Midbrain (tissue), 1 donor: ENCODE data around the gene ADAM23.
"Not testable (repeated sequence)": the region's sequence is repeated elsewhere in the genome, so short reads cannot be mapped to it uniquely, and the experiment has no call there.

ENCODE experiments used
- DNase-seq: peaks from one replicate; lab custom pipeline; 2025; lab: John Stamatoyannopoulos, UW

ADAM23 gene

GRCh38 chr2:206442833-206443734 is at the start of gene ADAM23:
TSS of gene ADAM23 (plus strand) at chr2:206443532. CDS start at chr2:206443867, 335 bp downstream.
- DNase-seq, result peak; percentile 88

- DNase-seq, result no peak
Observed at GRCh38 chr2:206396211-206396610, 47.1 kb upstream of the ADAM23 start.

- DNase-seq, result not testable (repeated sequence)
Observed at GRCh38 chr2:206402956-206403569, 40.3 kb upstream of the ADAM23 start.

- no peak for DNase-seq
Observed at GRCh38 chr2:206408323-206409320, 34.7 kb upstream of the ADAM23 start.

- no peak for DNase-seq
Observed at GRCh38 chr2:206410714-206411113, 32.6 kb upstream of the ADAM23 start.

- no peak for DNase-seq
Observed at GRCh38 chr2:206415618-206416243, 27.6 kb upstream of the ADAM23 start.

GRCh38 chr2:206418968-206419367 is 24.4 kb upstream of the ADAM23 start:
- DNase-seq, result no peak

- DNase-seq, result no peak
Observed at GRCh38 chr2:206420721-206421120, 22.6 kb upstream of the ADAM23 start.

- DNase-seq, result no peak
Observed at GRCh38 chr2:206422493-206422892, 20.8 kb upstream of the ADAM23 start.

- DNase-seq, result no peak
Observed at GRCh38 chr2:206423147-206423546, 20.2 kb upstream of the ADAM23 start.

- no peak for DNase-seq
Observed at GRCh38 chr2:206424134-206424533, 19.2 kb upstream of the ADAM23 start.

GRCh38 chr2:206428783-206429182 is 14.5 kb upstream of the ADAM23 start:
- DNase-seq, result no peak

GRCh38 chr2:206430452-206430851 is 12.9 kb upstream of the ADAM23 start:
- DNase-seq, result no peak

- DNase-seq, result no peak
Observed at GRCh38 chr2:206431439-206431838, 11.9 kb upstream of the ADAM23 start.

- DNase-seq, result no peak
Observed at GRCh38 chr2:206432193-206433082, 10.9 kb upstream of the ADAM23 start.

GRCh38 chr2:206433190-206433589 is 10.1 kb upstream of the ADAM23 start:
- DNase-seq, result no peak

- no peak for DNase-seq
Observed at GRCh38 chr2:206433686-206434085, 9.6 kb upstream of the ADAM23 start.

- DNase-seq, result no peak
Observed at GRCh38 chr2:206435742-206436141, 7.6 kb upstream of the ADAM23 start.

- DNase-seq, result no peak
Observed at GRCh38 chr2:206438196-206438724, 5.1 kb upstream of the ADAM23 start.

GRCh38 chr2:206442474-206442832 is 879 bp upstream of the ADAM23 start:
- no peak for DNase-seq
